Upper lobe of left lung (tissue), 6 donors: ENCODE measurements around the gene ATP5PB. TPM values are rescaled to one million over a fixed set of nuclear protein-coding genes. Genes with fewer than 3 reads are reported as not detected.

Experiments used
- ATAC-seq, 2 donors: fragments of 200-7000 bp; cut with Tn5 transposase; one replicate each; pipeline ENCODE4 v1.9.1; 2022; ENCODE audit warnings: mild to moderate bottlenecking in 2 of 2, moderate library complexity in 2 of 2; ENCODE audit not compliant: low FRiP score in 2 of 2
- DNase-seq, 2 donors: peaks; one replicate each; pipeline ENCODE4 v3.0.0-alpha.2; 2019 to 2020
- H3K27ac ChIP-seq, 4 donors: fragments of 200-600 bp; sonication (generic); one replicate each; pipeline ENCODE4 v1.5.1; 2016 to 2019
- H3K27me3 ChIP-seq, 4 donors: fragments of 200-600 bp; sonication (generic); one replicate each; pipeline ENCODE4 v1.5.1; 2017 to 2019
- H3K36me3 ChIP-seq, 4 donors: fragments of 200-600 bp; sonication (generic); one replicate each; pipeline ENCODE4 v1.5.1; 2016 to 2019
- H3K4me1 ChIP-seq, 4 donors: fragments of 200-600 bp; sonication (generic); one replicate each; pipeline ENCODE4 v1.5.1; 2018 to 2019
- H3K4me3 ChIP-seq, 4 donors: fragments of 200-600 bp; sonication (generic); one replicate each; pipeline ENCODE4 v1.5.1; 2017 to 2019; ENCODE audit warnings: mild to moderate bottlenecking in 2 of 4, moderate library complexity in 1 of 4
- H3K9me3 ChIP-seq, 4 donors: fragments of 200-600 bp; sonication (generic); one replicate each; pipeline ENCODE4 v1.5.1; 2018 to 2019
- EP300 ChIP-seq, 4 donors: sonication (generic); formaldehyde crosslinking; IDR thresholded peaks; one replicate each; pipeline ENCODE4 v1.5.1; 2017; ENCODE audit warnings: antibody characterized with exemption in 4 of 4, control low read depth in 2 of 4
- POLR2A ChIP-seq, 4 donors: fragments of 450-650 bp; IDR thresholded peaks; one replicate each; pipeline ENCODE4 v1.5.1; 2016 to 2017; ENCODE audit warnings: antibody characterized with exemption in 4 of 4, mild to moderate bottlenecking in 2 of 4
- POLR2AphosphoS5 ChIP-seq, 2 donors: sonication (generic); formaldehyde crosslinking; IDR thresholded peaks; one replicate each; pipeline ENCODE4 v1.5.1; 2017; ENCODE audit warnings: antibody characterized with exemption in 2 of 2
- WGBS, 2 donors: methylation state at CpG; one replicate each; pipeline ENCODE4 v1.1.5; 2017 to 2018; 5-methylcytosine and 5-hydroxymethylcytosine counted together
- total RNA-seq, 6 donors: library from RNA; depleted of rRNA in 4 of 6; stranded (reverse); fragments of >200 nt in 4 of 6; gene quantifications; one replicate each; pipeline versions ENCODE4 v1.1.0 to v1.2.1, GENCODE V29; 2016 to 2021
- TF ChIP-seq, protein P1 (sequence below), 6 experiments: fragments of 450-650 bp in 4 of 6; fragments of 200-600 bp in 2 of 6; sonication (generic) in 2 of 6; IDR thresholded peaks; one replicate each; pipeline ENCODE4 v1.5.1; 2016 to 2019; ENCODE audit warnings: antibody characterized with exemption in 6 of 6
- donor health status: DM: no; HTN: no; CAD: no; lungs with moderate emphysema.
- donor health status: DM: no; HTN: yes; CAD: no; lungs with severe emphysema.

Gene ATP5PB
- total RNA-seq, 6 donors from 2014 or later: 38.8 to 149 (median 132) TPM

DNA sequence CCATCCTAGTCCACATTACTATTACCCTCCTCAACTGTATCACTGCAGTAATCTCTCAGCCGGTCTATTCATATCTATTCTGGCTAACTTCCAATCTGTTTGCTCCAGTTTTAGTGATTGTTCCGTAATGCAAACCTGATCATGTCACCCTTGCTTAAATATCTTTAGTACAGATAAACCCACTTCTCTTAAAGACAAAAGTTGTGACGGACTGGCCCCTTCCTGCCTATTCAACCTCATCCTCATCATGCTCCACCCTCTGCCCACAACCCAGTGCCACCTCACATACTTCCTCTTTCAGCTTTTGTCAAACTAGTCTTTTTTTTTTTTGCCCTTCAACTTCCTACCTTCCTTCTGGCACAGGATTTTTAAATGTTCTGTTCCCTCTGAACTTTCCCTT is 21.7 kb downstream of the ATP5PB start:
- H3K27me3 ChIP-seq: no peaks in the 10 kb centered on the region
- H3K36me3 ChIP-seq: peaks cover 6 to 41% (median 9%) of the 10 kb centered on the region in 4 donors
- no peak overlapping the region for H3K4me3 ChIP-seq
- H3K27ac ChIP-seq: peak overlapping the region; percentile 69 to 83 (median 80)
- H3K9me3 ChIP-seq: no peaks in the 10 kb centered on the region
- peaks cover 0 to 16% (median 10%) of the 10 kb centered on the region in 4 donors for H3K4me1 ChIP-seq
- 42 to 43% methylated on average over 3 of the region's 3 CpGs for WGBS, 2 donors
- TF ChIP-seq EP300 (IDR thresholded peaks at IDR 0.05): no peak
- peak in 1 of 4 donors; percentile 41 for TF ChIP-seq POLR2A (IDR thresholded peaks at IDR 0.05)
- peak in 1 of 2 donors; percentile 35 for TF ChIP-seq POLR2AphosphoS5 (IDR thresholded peaks at IDR 0.05)
- TF ChIP-seq, protein P1, sequence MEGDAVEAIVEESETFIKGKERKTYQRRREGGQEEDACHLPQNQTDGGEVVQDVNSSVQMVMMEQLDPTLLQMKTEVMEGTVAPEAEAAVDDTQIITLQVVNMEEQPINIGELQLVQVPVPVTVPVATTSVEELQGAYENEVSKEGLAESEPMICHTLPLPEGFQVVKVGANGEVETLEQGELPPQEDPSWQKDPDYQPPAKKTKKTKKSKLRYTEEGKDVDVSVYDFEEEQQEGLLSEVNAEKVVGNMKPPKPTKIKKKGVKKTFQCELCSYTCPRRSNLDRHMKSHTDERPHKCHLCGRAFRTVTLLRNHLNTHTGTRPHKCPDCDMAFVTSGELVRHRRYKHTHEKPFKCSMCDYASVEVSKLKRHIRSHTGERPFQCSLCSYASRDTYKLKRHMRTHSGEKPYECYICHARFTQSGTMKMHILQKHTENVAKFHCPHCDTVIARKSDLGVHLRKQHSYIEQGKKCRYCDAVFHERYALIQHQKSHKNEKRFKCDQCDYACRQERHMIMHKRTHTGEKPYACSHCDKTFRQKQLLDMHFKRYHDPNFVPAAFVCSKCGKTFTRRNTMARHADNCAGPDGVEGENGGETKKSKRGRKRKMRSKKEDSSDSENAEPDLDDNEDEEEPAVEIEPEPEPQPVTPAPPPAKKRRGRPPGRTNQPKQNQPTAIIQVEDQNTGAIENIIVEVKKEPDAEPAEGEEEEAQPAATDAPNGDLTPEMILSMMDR (IDR thresholded peaks at IDR 0.05): no peak
- peak in 1 of 2 donors; percentile 82 for DNase-seq
- peak; percentile 86 to 89 for ATAC-seq

DNA sequence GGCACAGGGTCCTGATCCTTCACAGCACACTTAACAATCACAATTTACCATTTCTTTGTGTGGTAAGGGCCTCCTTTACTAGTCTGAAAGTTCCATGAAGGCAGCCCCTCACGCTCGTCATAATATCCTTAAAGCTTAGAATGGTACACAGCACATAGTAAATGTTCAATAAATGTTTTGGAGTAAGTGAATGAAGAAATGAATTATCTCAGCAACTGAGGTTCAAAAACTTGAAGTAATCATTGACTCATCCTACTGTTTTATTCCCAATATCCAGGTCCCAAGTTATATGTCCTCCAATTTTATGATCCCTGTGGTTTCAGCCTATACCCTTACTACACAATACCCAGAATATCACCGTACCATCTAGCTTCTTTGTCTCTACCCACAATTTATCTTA is 22.3 kb downstream of the ATP5PB start:
- no peak overlapping the region for H3K4me3 ChIP-seq
- no peaks in the 10 kb centered on the region for H3K27me3 ChIP-seq
- ATAC-seq (peak in 1 of 2 donors; percentile 15), DNase-seq (no peak)
- TF ChIP-seq, protein P1 (IDR thresholded peaks at IDR 0.05): no peak
- TF ChIP-seq POLR2AphosphoS5 (IDR thresholded peaks at IDR 0.05) (no peak), EP300 (IDR thresholded peaks at IDR 0.05) (no peak), POLR2A (IDR thresholded peaks at IDR 0.05) (no peak)
- H3K36me3 ChIP-seq: peaks cover 6 to 41% (median 9%) of the 10 kb centered on the region in 4 donors
- peak overlapping the region; percentile 69 to 83 (median 80) for H3K27ac ChIP-seq
- peaks cover 0 to 16% (median 10%) of the 10 kb centered on the region in 4 donors for H3K4me1 ChIP-seq
- no peaks in the 10 kb centered on the region for H3K9me3 ChIP-seq
- WGBS, 2 donors: 91% methylated on average over 3 of the region's 3 CpGs

DNA sequence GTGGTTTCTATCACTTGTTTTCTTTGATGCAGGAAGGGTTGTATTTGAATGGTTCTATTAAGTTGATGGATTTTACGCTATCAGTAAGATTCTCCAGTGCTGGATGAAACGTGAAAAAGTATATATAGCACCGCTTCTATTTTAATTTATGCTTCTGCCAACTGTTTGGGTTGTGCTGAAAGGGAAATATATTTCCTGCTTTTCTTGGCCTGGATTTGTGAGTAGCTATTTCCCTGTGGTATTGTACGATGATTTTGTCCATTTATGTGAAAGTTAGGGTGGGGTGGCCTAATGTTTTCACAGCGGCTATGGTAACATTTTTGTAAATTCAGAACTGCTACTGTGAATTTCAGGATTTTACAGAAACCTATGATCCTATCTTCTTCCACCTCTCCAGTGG is 24.8 kb downstream of the ATP5PB start:
- TF ChIP-seq POLR2A (IDR thresholded peaks at IDR 0.05) (no peak), POLR2AphosphoS5 (IDR thresholded peaks at IDR 0.05) (no peak), EP300 (IDR thresholded peaks at IDR 0.05) (no peak)
- TF ChIP-seq, protein P1 (IDR thresholded peaks at IDR 0.05): no peak
- Histone ChIP-seq H3K4me3 (peak overlapping the region in 3 of 4 donors; percentile 16 to 39 (median 20)), H3K36me3 (peaks cover 0 to 29% (median 5%) of the 10 kb centered on the region in 4 donors), H3K27ac (peak overlapping the region; percentile 74 to 83 (median 80)), H3K4me1 (peaks cover 0 to 16% (median 10%) of the 10 kb centered on the region in 4 donors), H3K9me3 (no peaks in the 10 kb centered on the region), H3K27me3 (no peaks in the 10 kb centered on the region)
- ATAC-seq: no peak
- DNase-seq: no peak
- WGBS, 2 donors: 35 to 44% methylated on average over 5 of the region's 5 CpGs

DNA sequence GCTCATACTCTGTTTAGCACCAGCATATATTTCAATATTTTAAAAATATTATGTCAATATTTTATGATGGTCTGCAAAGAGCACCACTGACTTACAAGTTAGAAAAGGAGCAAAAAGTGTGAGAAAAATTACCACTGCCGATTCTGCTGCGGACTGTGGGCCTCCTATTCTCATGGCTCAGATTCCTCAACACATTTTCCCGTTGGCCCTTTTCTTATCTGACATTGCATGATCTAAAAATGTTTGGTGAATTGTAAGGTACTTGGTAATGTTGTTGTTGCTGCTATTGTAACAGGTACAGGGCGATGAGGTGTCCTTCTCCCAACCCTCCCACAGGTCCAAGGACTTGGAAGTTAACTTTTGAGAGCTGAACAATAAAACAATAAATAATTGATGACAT is 25.3 kb downstream of the ATP5PB start:
- Histone ChIP-seq H3K36me3 (peaks cover 0 to 25% (median 5%) of the 10 kb centered on the region in 4 donors), H3K4me3 (peak overlapping the region in 3 of 4 donors; percentile 16 to 39 (median 20)), H3K9me3 (no peaks in the 10 kb centered on the region), H3K4me1 (peaks cover 0 to 16% (median 10%) of the 10 kb centered on the region in 4 donors), H3K27me3 (no peaks in the 10 kb centered on the region), H3K27ac (peak overlapping the region; percentile 74 to 83 (median 80))
- 69 to 70% methylated on average over 4 of the region's 4 CpGs for WGBS, 2 donors
- TF ChIP-seq POLR2AphosphoS5 (IDR thresholded peaks at IDR 0.05): no peak
- no peak for TF ChIP-seq POLR2A (IDR thresholded peaks at IDR 0.05)
- TF ChIP-seq, protein P1 (IDR thresholded peaks at IDR 0.05): no peak
- TF ChIP-seq EP300 (IDR thresholded peaks at IDR 0.05): no peak
- no peak for ATAC-seq
- DNase-seq: no peak

DNA sequence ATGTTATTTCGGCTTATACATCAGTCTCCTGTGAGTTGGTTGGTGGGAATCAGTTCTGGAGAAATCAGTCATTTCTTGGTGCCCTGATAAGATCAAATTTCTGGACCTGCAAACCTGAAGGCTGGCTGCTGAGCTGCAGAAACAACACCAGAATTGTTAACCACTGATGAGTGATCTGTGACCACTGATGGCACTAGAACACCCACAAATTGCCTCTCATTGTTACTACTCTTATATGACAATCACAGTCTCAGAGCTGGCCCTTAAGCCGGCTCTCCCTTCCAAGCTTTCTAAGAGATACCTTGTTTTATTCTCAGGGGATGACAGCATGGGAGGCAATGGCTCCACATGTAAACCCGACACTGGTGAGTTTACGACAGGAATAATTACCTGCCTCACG is 26.4 kb downstream of the ATP5PB start:
- Histone ChIP-seq H3K4me1 (peaks cover 0 to 16% (median 10%) of the 10 kb centered on the region in 4 donors), H3K4me3 (peak overlapping the region in 1 of 4 donors; percentile 39), H3K9me3 (no peaks in the 10 kb centered on the region), H3K27me3 (no peaks in the 10 kb centered on the region), H3K36me3 (peaks cover 0 to 15% (median 1%) of the 10 kb centered on the region in 4 donors), H3K27ac (peak overlapping the region; percentile 54 to 69 (median 66))
- no peak for DNase-seq
- TF ChIP-seq, protein P1 (IDR thresholded peaks at IDR 0.05): no peak
- TF ChIP-seq EP300 (IDR thresholded peaks at IDR 0.05) (no peak), POLR2AphosphoS5 (IDR thresholded peaks at IDR 0.05) (no peak), POLR2A (IDR thresholded peaks at IDR 0.05) (no peak)
- 87 to 89% methylated on average over 5 of the region's 5 CpGs for WGBS, 2 donors
- no peak for ATAC-seq
